GM18951 (cell line): Measurements from ENCODE around the gene UPK1A.
A peak's percentile ranks its signal among the peaks of the same experiment; 100 is the strongest.

Experiments
- POLR2A ChIP-seq: IDR thresholded peaks from 4 replicates; pipeline ENCODE4 v1.6.1; 2011; ENCODE audit warnings: mild to moderate bottlenecking; ENCODE audit not compliant: insufficient read length, insufficient read depth; ENCODE audit errors: extremely low read depth
- in situ Hi-C: fragments of 300-500 bp; cut with MboI; formaldehyde crosslinking; loops from one replicate; pipeline ENCODE4 v1.12.0; 2022; ENCODE audit warnings: low sequenced_read_pairs, mixed read lengths, inconsistent platforms; ENCODE audit not compliant: unreplicated experiment

The UPK1A gene

GRCh38 chr19:35692010-35692409 is 25.7 kb downstream of the UPK1A start:
- in situ Hi-C loops: loop anchor here (10.0 kb wide), 1 partner anchor 243 kb away; the partner anchor contains the start of gene LRFN3

DNA sequence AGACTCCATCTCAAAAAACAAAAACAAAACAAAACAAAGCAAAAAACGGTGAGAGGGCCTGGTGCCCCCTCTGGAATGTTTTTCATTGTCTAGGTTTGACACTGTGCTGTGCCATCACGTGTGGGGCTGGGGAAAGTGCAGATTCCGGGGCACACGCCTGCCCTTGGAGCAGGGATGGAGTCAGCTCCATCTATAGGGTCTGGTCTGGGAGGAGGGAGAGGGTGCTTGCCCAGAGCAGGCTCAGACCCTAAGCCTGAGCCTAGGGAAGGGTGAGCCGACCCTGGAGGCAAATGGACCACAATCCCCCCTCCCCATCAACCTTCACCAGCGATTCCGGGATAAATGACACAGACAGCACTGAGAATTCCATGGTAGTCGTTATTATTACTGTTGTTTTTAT is 27.1 kb downstream of the UPK1A start:
- in situ Hi-C loops: loop anchor here (10.0 kb wide), 1 partner anchor 241 kb away; the partner anchor contains the start of gene LRFN3

More at GRCh38 chr19:35692010-35692409, 25.7 kb downstream of the UPK1A start:
- no peak for TF ChIP-seq POLR2A

GRCh38 chr19:35693835-35694599 is 27.7 kb downstream of the UPK1A start:
- no peak for TF ChIP-seq POLR2A

More for the DNA sequence above, 27.1 kb downstream of the UPK1A start:
- TF ChIP-seq POLR2A: no peak

DNA sequence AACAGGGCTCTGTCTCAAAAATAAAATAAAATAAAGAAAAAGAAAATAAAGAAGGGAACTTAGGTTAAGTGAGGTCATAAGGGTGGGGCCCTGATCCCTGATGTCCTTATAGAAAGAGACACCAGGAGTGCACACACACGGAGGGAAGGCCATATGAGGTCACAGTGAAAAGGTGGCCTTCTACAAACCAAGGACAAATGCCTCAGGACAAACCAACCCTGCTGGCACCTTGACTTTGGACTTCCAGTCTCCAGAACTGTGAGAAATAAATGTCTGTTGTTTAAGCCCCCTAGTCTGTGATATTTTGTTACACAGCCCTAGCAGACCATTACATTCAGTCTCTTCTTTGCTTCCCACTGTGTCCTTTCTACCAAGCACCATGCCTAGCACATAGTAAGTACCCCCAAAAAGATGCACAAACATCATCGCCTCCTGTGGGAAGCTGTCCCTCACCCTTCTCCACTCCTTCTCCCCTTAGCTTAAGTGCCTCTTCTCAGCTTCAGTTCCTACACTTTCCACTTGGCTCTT is 29.6 kb downstream of the UPK1A start:
- in situ Hi-C loops: loop anchor here (10.0 kb wide), 1 partner anchor 239 kb away; the partner anchor contains the start of gene LRFN3
- no peak for TF ChIP-seq POLR2A

More at GRCh38 chr19:35693835-35694599, 27.7 kb downstream of the UPK1A start:
- in situ Hi-C loops: loop anchor here (10.0 kb wide), 1 partner anchor 241 kb away; the partner anchor contains the start of gene LRFN3

DNA sequence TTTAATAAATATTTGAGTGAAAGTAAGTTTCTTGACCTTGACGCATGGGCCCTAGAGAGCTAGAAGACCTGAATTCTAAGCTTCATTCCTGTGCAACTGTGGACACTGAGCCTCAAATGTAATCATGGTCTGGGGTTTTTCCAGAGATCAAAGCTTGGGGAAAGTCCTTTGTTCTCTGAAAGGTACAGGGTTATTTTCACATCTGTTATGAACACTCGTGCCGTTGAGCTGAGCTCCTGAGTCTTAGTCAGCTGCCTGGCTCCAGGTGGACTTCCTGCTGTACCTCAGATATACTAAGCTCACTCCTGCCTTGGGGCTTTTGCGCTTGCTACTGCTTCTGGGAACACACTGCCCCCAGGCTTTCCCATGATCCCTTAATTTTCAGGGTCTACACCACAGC is 30.5 kb downstream of the UPK1A start:
- no peak for TF ChIP-seq POLR2A
- in situ Hi-C loops: loop anchor here (10.0 kb wide), 1 partner anchor 238 kb away; the partner anchor contains the start of gene LRFN3

- in situ Hi-C loops: no loop called here
- TF ChIP-seq POLR2A: peak; percentile 78
Observed at GRCh38 chr19:35702223-35703012, 36.1 kb downstream of the UPK1A start.

- TF ChIP-seq POLR2A: no peak
- in situ Hi-C loops: no loop called here
Observed at GRCh38 chr19:35703343-35703742, 37.0 kb downstream of the UPK1A start.

DNA sequence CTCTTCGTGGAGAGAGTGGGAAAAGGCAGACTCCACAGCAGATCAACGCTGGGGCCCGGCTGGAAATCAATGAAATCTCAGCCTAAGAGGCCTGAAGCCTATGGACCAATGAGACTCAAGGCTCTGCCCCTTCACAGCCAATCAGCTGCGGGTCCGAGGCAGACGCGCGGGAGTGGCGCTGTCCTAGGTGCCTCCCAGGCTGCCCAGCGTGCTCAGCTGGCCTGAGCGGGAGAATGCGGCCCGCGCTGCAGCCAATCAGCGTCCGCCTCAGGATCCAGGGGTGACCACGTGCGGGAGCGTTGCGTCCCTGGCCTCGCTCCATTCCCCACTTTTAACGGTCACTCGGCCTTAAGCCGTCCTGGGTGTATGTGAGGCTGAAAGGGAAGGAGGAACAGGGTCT is 37.9 kb downstream of the UPK1A start, which contains the start of gene ZBTB32:
ZBTB32 (plus strand) TSS at position 341 of the 400 bp plus-strand sequence. CDS start 10,069 bp downstream, outside the sequence.
- in situ Hi-C loops: no loop called here
- TF ChIP-seq POLR2A: no peak

DNA sequence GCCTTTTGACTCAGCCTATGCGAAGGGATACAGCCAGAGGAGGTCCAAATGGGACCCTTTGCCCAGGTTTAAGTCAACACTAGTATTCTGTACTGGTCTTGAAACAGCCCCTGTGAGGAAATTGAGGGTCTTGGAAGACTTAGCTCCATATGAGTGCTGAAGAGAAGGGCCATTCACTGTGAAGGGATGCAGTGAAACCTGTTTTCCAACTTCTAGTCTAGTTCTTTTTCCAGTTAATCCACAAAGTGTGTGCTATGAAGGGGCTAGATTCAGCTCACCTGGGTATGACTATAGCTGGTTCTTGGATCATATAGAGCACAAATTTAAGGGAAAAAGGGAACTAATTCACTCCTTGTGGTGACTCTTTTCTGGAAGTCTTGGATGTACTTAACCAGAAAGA is 42.1 kb downstream of the UPK1A start:
- in situ Hi-C loops: no loop called here
- TF ChIP-seq POLR2A: no peak

DNA sequence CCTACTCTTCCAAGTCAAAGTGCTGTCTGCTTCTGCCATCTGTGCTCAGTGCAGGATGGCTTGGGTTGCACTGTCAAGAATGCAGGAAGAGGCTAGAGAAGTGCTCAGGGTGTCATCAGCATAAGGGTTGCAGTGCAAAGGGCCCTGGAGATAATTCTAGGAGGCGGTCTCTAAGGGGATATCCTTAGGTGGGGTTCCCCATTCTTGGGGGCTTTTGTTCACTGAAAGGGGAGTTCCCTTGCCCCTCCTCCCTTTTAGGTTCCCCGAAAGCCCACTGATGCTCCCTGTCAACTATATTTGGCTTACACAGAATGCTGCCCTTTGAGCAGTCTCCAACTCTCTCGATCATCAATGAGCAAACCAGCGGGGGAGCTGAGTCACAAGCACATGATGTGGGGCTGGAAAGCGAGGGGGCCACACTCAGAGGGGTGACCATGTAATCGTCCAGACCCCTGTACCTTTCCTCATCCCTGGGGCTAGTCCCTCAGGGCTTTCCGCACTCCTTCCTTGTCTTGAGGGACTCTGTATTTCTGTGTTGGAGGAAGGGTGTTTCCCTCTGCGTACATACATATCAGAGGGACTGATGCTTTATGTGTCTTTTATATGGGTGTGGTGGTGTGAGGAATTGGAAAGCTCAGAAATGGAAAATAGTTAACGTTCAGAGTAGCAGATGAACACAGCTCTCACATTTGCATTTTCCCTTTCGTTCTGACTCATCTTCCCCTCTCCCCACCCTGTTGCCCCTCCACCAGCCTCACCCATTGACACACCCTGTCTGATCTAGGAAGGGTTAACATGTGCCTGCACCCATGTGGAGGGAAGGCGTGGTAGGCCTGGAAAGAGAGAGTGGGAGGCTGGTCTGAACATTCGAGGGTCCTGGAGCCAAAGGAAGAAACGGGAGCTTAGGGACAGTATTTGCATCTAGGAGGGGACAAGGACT is 44.7 kb downstream of the UPK1A start:
- TF ChIP-seq POLR2A: peak; percentile 29
- in situ Hi-C loops: no loop called here

GRCh38 chr19:35712567-35713505 is 46.5 kb downstream of the UPK1A start:
- peak; percentile 81 for TF ChIP-seq POLR2A
- in situ Hi-C loops: no loop called here
